Spleen (tissue), 11 donors: ENCODE results near the gene TEDC2. TPM values are rescaled to one million over a fixed set of nuclear protein-coding genes. Genes with fewer than 3 reads are reported as not detected.
"Not testable (repeated sequence)": the region's sequence is repeated elsewhere in the genome, so short reads cannot be mapped to it uniquely, and the experiment has no call there.

Experiments used
- DNase-seq: peaks from one replicate; pipeline ENCODE4 v3.0.0-alpha.2; 2020
- H3K27ac ChIP-seq, 8 donors: fragments of 200-600 bp; sonication (generic) in 7 of 8; 1 replicate in 4 of 8; 2 replicates in 4 of 8; pipeline versions ENCODE4 v1.5.0 to v1.8.0; 2016 to 2021; ENCODE audit warnings: inconsistent platforms in 4 of 8, mild to moderate bottlenecking in 4 of 8, moderate library complexity in 1 of 8
- H3K27me3 ChIP-seq, 7 donors: fragments of 200-600 bp; sonication (generic) in 6 of 7; replicated peaks in 1 of 7; 1 replicate in 4 of 7; 2 replicates in 3 of 7; pipeline versions ENCODE4 v1.5.0 to v1.8.0; 2016 to 2021; ENCODE audit warnings: inconsistent platforms in 3 of 7, mild to moderate bottlenecking in 1 of 7
- H3K36me3 ChIP-seq, 6 donors: fragments of 200-600 bp; sonication (generic) in 5 of 6; 1 replicate in 4 of 6; 2 replicates in 2 of 6; pipeline versions ENCODE4 v1.5.0 to v1.8.0; 2016 to 2021; ENCODE audit warnings: inconsistent platforms in 2 of 6
- H3K4me1 ChIP-seq, 6 donors: fragments of 200-600 bp; sonication (generic) in 5 of 6; 1 replicate in 3 of 6; 2 replicates in 3 of 6; pipeline versions ENCODE4 v1.5.0 to v1.8.0; 2016 to 2021; ENCODE audit warnings: inconsistent platforms in 3 of 6
- H3K4me3 ChIP-seq, 8 donors: fragments of 200-600 bp; sonication (generic) in 7 of 8; 1 replicate in 4 of 8; 2 replicates in 4 of 8; pipeline versions ENCODE4 v1.5.0 to v1.8.0; 2016 to 2021; ENCODE audit warnings: inconsistent platforms in 4 of 8, mild to moderate bottlenecking in 4 of 8, moderate library complexity in 2 of 8
- H3K9me3 ChIP-seq, 8 donors: fragments of 200-600 bp; sonication (generic) in 7 of 8; 1 replicate in 4 of 8; 2 replicates in 4 of 8; pipeline versions ENCODE4 v1.5.0 to v1.8.0; 2016 to 2021; ENCODE audit warnings: inconsistent platforms in 4 of 8
- CTCF ChIP-seq, 11 experiments: fragments of 200-600 bp in 7 of 11; fragments of 450-650 bp in 4 of 11; sonication (generic) in 4 of 11; IDR thresholded peaks in 8 of 11; conservative IDR thresholded peaks in 3 of 11; 1 replicate in 7 of 11; 2 replicates in 4 of 11; pipeline versions ENCODE4 v1.4.0 to v1.8.0; 2016 to 2021; ENCODE audit warnings: antibody characterized with exemption in 11 of 11, inconsistent platforms in 4 of 11, mild to moderate bottlenecking in 1 of 11
- POLR2A ChIP-seq, 3 donors: fragments of 450-650 bp; IDR thresholded peaks; one replicate each; pipeline ENCODE4 v1.5.1; 2017; ENCODE audit warnings: antibody characterized with exemption in 3 of 3, mild to moderate bottlenecking in 1 of 3
- POLR2AphosphoS5 ChIP-seq, 3 donors: sonication (generic); formaldehyde crosslinking; IDR thresholded peaks; one replicate each; pipeline ENCODE4 v1.5.1; 2017; ENCODE audit warnings: antibody characterized with exemption in 3 of 3
- WGBS, 5 donors: extraction: QIAGEN DNeasy Blood & Tissue Kit in 3 of 5; methylation state at CpG; one replicate each; pipeline versions ENCODE4 v1.1.5 to v1.1.7; 2013 to 2018; 5-methylcytosine and 5-hydroxymethylcytosine counted together
- intact Hi-C: fragments of 100-400 bp; cut with DNase I; formaldehyde crosslinking; loops from one replicate; pipeline ENCODE4 v1.15.0; 2023; ENCODE audit warnings: low total_unique reads
- polyA plus RNA-seq, 3 donors: library from polyadenylated mRNA; stranded (reverse); fragments of 200-250 nt; gene quantifications; one replicate each; pipeline ENCODE4 v1.2.1, GENCODE V29; 2013
- total RNA-seq, 7 donors: library from RNA; depleted of rRNA in 3 of 7; stranded (reverse); fragments of >200 nt in 3 of 7; fragmentation: NEBNext Ultra II Directional in 4 of 7; extraction: Animal tissue kit (Norgen Biotek cat#: 25700) in 4 of 7; gene quantifications; one replicate each; pipeline versions ENCODE4 v1.1.0 to v1.2.1, GENCODE V29; 2016 to 2021
- donor health status: healthy with polysubstance abuse.
- donor health status: DM: no; HTN: no; CAD: no; lungs with moderate emphysema.
- donor health status: DM: no; HTN: no; CAD: no.
- donor health status: Bipolar disorder and iron deficiency.
- donor health status: healthy.
- donor health status: DM: no; HTN: no; CAD: no.
- donor health status: DM: yes; HTN: yes; CAD: no.

Gene TEDC2
- total and polyA plus RNA-seq, 10 donors, result 0.73 to 2.7 (median 1.6) TPM

- peaks cover 7 to 50% (median 24%) of the 10 kb centered on the region in 6 donors for H3K4me1 ChIP-seq
- peaks cover 0 to 13% (median 0%) of the 10 kb centered on the region in 6 donors for H3K36me3 ChIP-seq
- no peak overlapping the region for H3K4me3 ChIP-seq
- 74 to 86% (median 80%) methylated on average over 8 of the region's 8 CpGs for WGBS, 5 donors
- TF ChIP-seq CTCF (IDR thresholded peaks at IDR 0.05 in 8 of 11, conservative IDR thresholded peaks at IDR 0.05 in 3 of 11), result no peak
- no peak for TF ChIP-seq POLR2A (IDR thresholded peaks at IDR 0.05)
- no peak for TF ChIP-seq POLR2AphosphoS5 (IDR thresholded peaks at IDR 0.05)
- no peak overlapping the region for H3K27ac ChIP-seq
- no peaks in the 10 kb centered on the region for H3K9me3 ChIP-seq
- intact Hi-C loops, result no loop called here
- peaks cover 0 to 12% (median 4%) of the 10 kb centered on the region in 7 donors for H3K27me3 ChIP-seq
- DNase-seq, result no peak
Observed at GRCh38 chr16:2478279-2478678, 18.4 kb downstream of the TEDC2 start.

- H3K27me3 ChIP-seq, DNase-seq, intact Hi-C loops, H3K9me3 ChIP-seq, H3K27ac ChIP-seq, H3K4me3 ChIP-seq: not testable (repeated sequence)
- 92 to 98% (median 94%) methylated on average over 10 of the region's 10 CpGs for WGBS, 5 donors
- peaks cover 0 to 13% (median 0%) of the 10 kb centered on the region in 6 donors for H3K36me3 ChIP-seq
- peaks cover 4 to 51% (median 12%) of the 10 kb centered on the region in 6 donors for H3K4me1 ChIP-seq
Observed at GRCh38 chr16:2479996-2480395, 20.1 kb downstream of the TEDC2 start.

GRCh38 chr16:2480948-2481347 lies 21.0 kb downstream of the TEDC2 start:
- 83 to 95% (median 91%) methylated on average over 12 of the region's 12 CpGs for WGBS, 5 donors
- Histone ChIP-seq H3K9me3 (no peaks in the 10 kb centered on the region), H3K4me3 (no peak overlapping the region), H3K27ac (no peak overlapping the region), H3K27me3 (no peaks in the 10 kb centered on the region), H3K36me3 (peaks cover 0 to 19% (median 0%) of the 10 kb centered on the region in 6 donors), H3K4me1 (peaks cover under 1 to 50% (median 9%) of the 10 kb centered on the region in 6 donors)
- intact Hi-C loops, result no loop called here
- no peak for DNase-seq
- TF ChIP-seq CTCF (IDR thresholded peaks at IDR 0.05 in 8 of 11, conservative IDR thresholded peaks at IDR 0.05 in 3 of 11) (no peak), POLR2A (IDR thresholded peaks at IDR 0.05) (no peak), POLR2AphosphoS5 (IDR thresholded peaks at IDR 0.05) (no peak)

- no peaks in the 10 kb centered on the region for H3K27me3 ChIP-seq
- H3K4me1 ChIP-seq, result peaks cover under 1 to 50% (median 12%) of the 10 kb centered on the region in 6 donors
- intact Hi-C loops, result no loop called here
- DNase-seq, result no peak
- TF ChIP-seq POLR2AphosphoS5 (IDR thresholded peaks at IDR 0.05) (no peak), CTCF (IDR thresholded peaks at IDR 0.05 in 8 of 11, conservative IDR thresholded peaks at IDR 0.05 in 3 of 11) (no peak), POLR2A (IDR thresholded peaks at IDR 0.05) (no peak)
- 89 to 100% (median 94%) methylated on average over 1 to 7 of the region's 7 CpGs for WGBS, 5 donors
- no peak overlapping the region for H3K4me3 ChIP-seq
- H3K27ac ChIP-seq, result no peak overlapping the region
- peaks cover 0 to 19% (median 0%) of the 10 kb centered on the region in 6 donors for H3K36me3 ChIP-seq
- H3K9me3 ChIP-seq, result no peaks in the 10 kb centered on the region
Observed at GRCh38 chr16:2481676-2482075, 21.8 kb downstream of the TEDC2 start.

- H3K27me3 ChIP-seq, result no peaks in the 10 kb centered on the region
- H3K9me3 ChIP-seq, result no peaks in the 10 kb centered on the region
- 77 to 86% (median 82%) methylated on average over 13 of the region's 13 CpGs for WGBS, 5 donors
- H3K4me1 ChIP-seq, result peaks cover 6 to 54% (median 18%) of the 10 kb centered on the region in 6 donors
- no peak for TF ChIP-seq CTCF (IDR thresholded peaks at IDR 0.05 in 8 of 11, conservative IDR thresholded peaks at IDR 0.05 in 3 of 11)
- TF ChIP-seq POLR2AphosphoS5 (IDR thresholded peaks at IDR 0.05), result no peak
- TF ChIP-seq POLR2A (IDR thresholded peaks at IDR 0.05), result no peak
- no peak overlapping the region for H3K4me3 ChIP-seq
- peak overlapping the region in 6 of 8 donors; percentile 9 to 68 (median 52) for H3K27ac ChIP-seq
- intact Hi-C loops, result no loop called here
- peaks cover 0 to 19% (median 0%) of the 10 kb centered on the region in 6 donors for H3K36me3 ChIP-seq
- no peak for DNase-seq
Observed at GRCh38 chr16:2482249-2482648, 22.3 kb downstream of the TEDC2 start.
